Erythroblast (primary cell): ENCODE measurements around the gene KCTD15.

Experiments
- DNase-seq, 2 experiments: peaks; one replicate each; lab custom pipeline; 2025; lab: John Stamatoyannopoulos, UW
- GATA1 ChIP-seq: IDR thresholded peaks from 2 replicates; pipeline ENCODE4 v1.6.1; 2011; ENCODE audit warnings: low read depth, mild to moderate bottlenecking, control low read depth, low read length, moderate library complexity
- POLR2A ChIP-seq: IDR thresholded peaks from 2 replicates; pipeline ENCODE4 v1.6.1; 2011; ENCODE audit warnings: mild to moderate bottlenecking, low read length

Gene KCTD15

GRCh38 chr19:33758541-33759013 lies 38.1 kb upstream of the KCTD15 start:
- DNase-seq: no peak
- TF ChIP-seq POLR2A: no peak

DNA sequence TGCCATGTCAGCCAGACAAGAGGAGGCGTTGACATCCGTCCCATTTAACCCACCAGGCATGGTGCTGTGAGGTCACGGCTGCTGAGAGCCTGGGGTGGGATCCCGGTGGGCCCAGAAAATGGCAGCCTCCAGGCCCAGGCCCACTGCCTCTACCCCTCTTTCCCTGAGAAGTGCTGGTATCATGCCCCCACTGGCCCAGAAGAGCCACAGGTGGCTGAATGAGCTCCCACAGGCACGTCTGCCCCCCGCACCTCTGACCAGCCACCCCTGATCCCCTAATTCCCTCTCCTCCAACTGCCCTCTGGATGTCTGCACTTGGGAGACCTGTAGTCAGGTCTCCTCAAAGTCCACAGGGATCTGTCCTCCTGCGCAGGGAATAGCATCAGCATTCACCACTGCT lies 37.3 kb upstream of the KCTD15 start:
- DNase-seq: no peak
- TF ChIP-seq POLR2A (no peak), GATA1 (no peak)

DNA sequence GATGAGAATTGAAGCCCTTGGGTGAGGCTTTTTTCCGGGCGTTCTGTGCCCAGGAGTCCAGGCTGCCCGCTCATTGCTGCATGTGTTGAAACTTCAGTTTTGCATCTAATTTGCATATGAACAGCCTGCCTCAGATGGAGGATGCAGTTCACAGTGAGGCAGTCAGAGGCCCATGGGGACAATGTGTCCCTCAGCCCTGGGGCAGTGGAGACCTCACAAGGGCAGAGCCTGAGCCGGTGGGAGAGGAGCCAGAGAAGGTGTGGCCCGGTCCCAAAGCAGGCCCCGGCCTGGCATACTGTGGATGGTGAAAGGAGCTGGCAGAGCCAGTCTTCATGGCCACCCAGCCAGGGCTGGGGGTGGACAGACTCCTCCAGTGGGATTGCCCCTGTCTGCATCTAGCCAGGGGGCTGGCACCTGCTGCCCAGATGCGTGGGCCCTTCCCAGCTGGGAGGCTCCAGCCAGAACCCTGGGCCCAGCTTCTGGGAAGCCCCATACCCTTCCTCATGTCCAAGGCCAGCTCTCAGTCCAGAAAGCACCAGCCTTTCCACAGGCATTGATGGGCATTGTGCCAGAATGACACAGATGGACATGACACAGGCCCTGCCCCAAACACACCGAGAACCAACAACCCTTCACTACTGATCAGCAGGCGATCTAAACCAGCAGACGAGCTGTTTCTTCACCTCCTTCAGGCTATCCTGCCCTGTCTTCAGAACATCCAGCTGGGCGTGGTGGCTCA lies 32.9 kb upstream of the KCTD15 start:
- no peak for TF ChIP-seq POLR2A
- TF ChIP-seq GATA1: no peak
- no peak for DNase-seq

DNA sequence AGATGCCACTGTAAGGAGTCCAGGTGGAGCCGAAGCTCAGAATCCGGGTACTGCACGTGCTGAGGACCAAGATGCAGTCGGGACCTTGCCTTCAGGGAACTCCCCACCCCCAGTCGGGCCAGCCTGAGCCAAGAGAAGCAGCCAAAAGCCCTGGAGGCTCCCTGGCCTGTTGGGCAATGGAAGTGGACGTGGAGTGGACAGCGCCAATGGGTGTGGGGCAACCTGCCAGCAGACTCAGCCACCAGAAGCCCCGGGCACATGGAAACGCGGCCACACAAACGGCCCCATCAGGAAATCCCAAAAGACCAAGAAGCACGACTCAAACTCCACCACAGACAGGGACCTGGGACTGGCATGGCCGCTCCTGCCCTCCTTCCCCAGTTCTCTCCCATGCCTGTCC lies 30.0 kb upstream of the KCTD15 start:
- TF ChIP-seq GATA1 (no peak), POLR2A (no peak)
- no peak for DNase-seq

GRCh38 chr19:33767898-33768413 lies 28.7 kb upstream of the KCTD15 start:
- peak; percentile 29 to 41 for DNase-seq
- TF ChIP-seq POLR2A (no peak), GATA1 (no peak)

DNA sequence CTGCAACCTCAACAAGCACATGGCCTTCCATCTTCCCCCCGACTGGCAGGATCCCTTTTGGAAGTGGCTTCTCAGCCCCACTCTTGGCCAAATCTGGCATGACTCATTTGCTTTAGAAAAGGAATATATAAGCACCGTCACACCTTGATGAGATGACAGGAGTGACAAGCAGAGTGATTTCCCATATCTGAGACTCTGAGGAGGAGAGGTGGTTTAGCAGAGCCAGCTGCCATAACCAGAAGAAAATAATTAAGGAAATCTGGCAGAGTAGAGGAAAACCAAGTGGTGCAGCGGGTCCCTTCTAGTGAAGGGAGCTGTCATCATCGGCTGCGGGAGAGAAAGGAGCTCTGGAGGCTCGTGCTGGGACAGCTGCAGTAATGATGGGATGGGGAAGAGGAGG lies 27.5 kb upstream of the KCTD15 start:
- no peak for DNase-seq
- no peak for TF ChIP-seq POLR2A

- no peak for DNase-seq
Measured at GRCh38 chr19:33770107-33770506, 26.6 kb upstream of the KCTD15 start.

GRCh38 chr19:33771384-33772101 lies 25.1 kb upstream of the KCTD15 start:
- peak; percentile 63 to 80 for DNase-seq
- TF ChIP-seq GATA1 (no peak), POLR2A (no peak)

More at GRCh38 chr19:33770107-33770506, 26.6 kb upstream of the KCTD15 start:
- TF ChIP-seq POLR2A: no peak
- TF ChIP-seq GATA1: no peak

- no peak for TF ChIP-seq GATA1
- no peak for TF ChIP-seq POLR2A
- no peak for DNase-seq
Measured at GRCh38 chr19:33772102-33772857, 24.4 kb upstream of the KCTD15 start.

- DNase-seq: no peak
- TF ChIP-seq POLR2A (no peak), GATA1 (no peak)
Measured at GRCh38 chr19:33772858-33773180, 23.9 kb upstream of the KCTD15 start.

- TF ChIP-seq GATA1 (no peak), POLR2A (no peak)
- no peak for DNase-seq
Measured at GRCh38 chr19:33773704-33774624, 22.7 kb upstream of the KCTD15 start.

DNA sequence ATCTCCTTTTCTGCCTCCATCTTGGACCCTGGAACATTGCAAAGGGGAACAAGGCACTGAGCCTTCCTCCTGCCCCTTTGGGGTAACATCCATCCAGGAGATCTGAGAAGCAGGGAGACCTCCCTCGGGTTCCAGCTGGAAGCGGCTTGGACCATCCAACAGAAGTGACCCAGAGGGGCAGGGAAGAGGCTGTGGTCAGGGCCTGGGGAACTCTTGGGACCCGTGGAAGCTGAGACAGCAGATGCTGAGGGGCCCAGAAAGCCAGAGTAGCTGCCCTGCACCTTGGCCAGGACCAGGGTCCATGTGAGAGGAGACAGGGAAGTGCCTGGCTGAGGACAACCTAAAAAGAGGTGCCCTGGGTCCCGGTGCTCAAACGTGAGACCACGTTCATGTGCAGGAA lies 21.9 kb upstream of the KCTD15 start:
- DNase-seq: no peak
- no peak for TF ChIP-seq GATA1
- TF ChIP-seq POLR2A: no peak
